Effector memory CD8-positive, alpha-beta T cell (primary cell): ENCODE data around the gene ZNF239.
A peak's percentile ranks its signal among the peaks of the same experiment; 100 is the strongest.
"Not testable (repeated sequence)": the region's sequence is repeated elsewhere in the genome, so short reads cannot be mapped to it uniquely, and the experiment has no call there.

Source experiments
- ATAC-seq: fragments of 150-1000 bp; cut with Tn5 transposase; replicated peaks from 2 replicates; pipeline ENCODE4 v1.10.0; 2021; ENCODE audit warnings: mild to moderate bottlenecking, moderate library complexity
- DNase-seq, 3 experiments: peaks; one replicate each; pipeline ENCODE4 v3.0.0; 2021
- H3K27ac Mint-ChIP-seq, 2 donors: one replicate each; pipeline ENCODE4 v1.8.0; 2022; ENCODE audit warnings: mild to moderate bottlenecking in 2 of 2, mixed read lengths in 2 of 2, moderate library complexity in 2 of 2
- H3K27me3 Mint-ChIP-seq, 2 donors: one replicate each; pipeline ENCODE4 v1.8.0; 2022; ENCODE audit warnings: mixed read lengths in 2 of 2
- H3K36me3 Mint-ChIP-seq: one replicate; pipeline ENCODE4 v1.8.0; 2022; ENCODE audit warnings: mild to moderate bottlenecking, moderate library complexity, mixed read lengths; ENCODE audit not compliant: insufficient read depth
- H3K4me1 Mint-ChIP-seq, 2 donors: one replicate each; pipeline ENCODE4 v1.8.0; 2022; ENCODE audit warnings: low read depth in 2 of 2, mixed read lengths in 2 of 2
- H3K4me3 Mint-ChIP-seq, 2 donors: one replicate each; pipeline ENCODE4 v1.8.0; 2022; ENCODE audit warnings: mild to moderate bottlenecking in 2 of 2, mixed read lengths in 2 of 2, moderate library complexity in 2 of 2
- H3K9me3 Mint-ChIP-seq, 2 donors: one replicate each; pipeline ENCODE4 v1.8.0; 2022; ENCODE audit warnings: mixed read lengths in 2 of 2

ZNF239 gene

GRCh38 chr10:43596546-43596945 is 22.1 kb upstream of the ZNF239 start:
- DNase-seq (no peak), ATAC-seq (no peak)
- H3K36me3 Mint-ChIP-seq, result peaks cover 5% of the 10 kb centered on the region
- peak overlapping the region; percentile 62 to 88 for H3K27ac Mint-ChIP-seq
- H3K27me3 Mint-ChIP-seq, result no peaks in the 10 kb centered on the region
- H3K4me1 Mint-ChIP-seq, result peaks cover 24 to 40% of the 10 kb centered on the region in 2 donors
- H3K4me3 Mint-ChIP-seq, result peak overlapping the region; percentile 69 to 85
- peaks cover 0 to 3% of the 10 kb centered on the region in 2 donors for H3K9me3 Mint-ChIP-seq

GRCh38 chr10:43595739-43596298 is 21.4 kb upstream of the ZNF239 start:
- peak overlapping the region; percentile 69 to 85 for H3K4me3 Mint-ChIP-seq
- H3K36me3 Mint-ChIP-seq, result peaks cover 5% of the 10 kb centered on the region
- peak overlapping the region; percentile 62 to 88 for H3K27ac Mint-ChIP-seq
- peak in 1 of 3 experiments; percentile 17 for DNase-seq
- ATAC-seq, result peak; percentile 75
- H3K27me3 Mint-ChIP-seq, result no peaks in the 10 kb centered on the region
- H3K9me3 Mint-ChIP-seq, result peaks cover 0 to 3% of the 10 kb centered on the region in 2 donors
- peaks cover 24 to 40% of the 10 kb centered on the region in 2 donors for H3K4me1 Mint-ChIP-seq

GRCh38 chr10:43594944-43595589 is 20.7 kb upstream of the ZNF239 start:
- peak in 2 of 3 experiments; percentile 14 to 20 for DNase-seq
- peak overlapping the region; percentile 62 to 88 for H3K27ac Mint-ChIP-seq
- peaks cover 5% of the 10 kb centered on the region for H3K36me3 Mint-ChIP-seq

DNA sequence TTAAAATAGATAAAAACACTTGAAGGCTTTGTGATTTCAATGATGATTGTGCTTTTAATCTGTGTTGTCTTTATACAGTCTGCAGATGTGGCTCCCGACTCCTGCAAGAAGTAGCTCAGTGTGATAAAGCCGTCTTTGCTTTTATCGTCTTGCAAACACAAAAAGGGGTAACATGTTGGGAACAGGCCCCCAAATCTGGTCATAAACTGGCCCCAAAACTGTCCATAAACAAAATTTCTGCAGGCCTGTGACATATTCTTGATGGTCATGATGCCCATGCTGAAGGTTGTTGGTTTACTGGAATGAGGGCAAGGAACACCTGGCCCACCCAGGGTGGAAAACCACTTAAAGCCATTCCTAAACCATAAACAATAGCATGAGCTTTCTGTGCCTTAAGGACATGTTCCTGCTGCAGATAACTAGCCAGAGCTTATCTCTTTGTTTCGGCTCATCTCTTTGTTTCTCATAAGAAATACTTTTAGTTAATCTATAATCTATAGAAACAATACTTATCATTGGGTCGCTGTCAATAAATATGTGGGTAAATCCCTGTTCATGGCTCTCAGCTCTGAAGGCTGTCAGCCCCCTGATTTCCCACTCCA is 17.0 kb upstream of the ZNF239 start:
- ATAC-seq, result no peak
- peaks cover 6% of the 10 kb centered on the region in 2 donors for H3K27me3 Mint-ChIP-seq

More at GRCh38 chr10:43594944-43595589, 20.7 kb upstream of the ZNF239 start:
- Mint-ChIP-seq H3K4me3 (peak overlapping the region; percentile 69 to 85), H3K4me1 (peaks cover 24 to 40% of the 10 kb centered on the region in 2 donors), H3K27me3 (peaks cover 2% of the 10 kb centered on the region in 2 donors), H3K9me3 (peaks cover 0 to 6% of the 10 kb centered on the region in 2 donors)
- peak; percentile 78 for ATAC-seq

DNA sequence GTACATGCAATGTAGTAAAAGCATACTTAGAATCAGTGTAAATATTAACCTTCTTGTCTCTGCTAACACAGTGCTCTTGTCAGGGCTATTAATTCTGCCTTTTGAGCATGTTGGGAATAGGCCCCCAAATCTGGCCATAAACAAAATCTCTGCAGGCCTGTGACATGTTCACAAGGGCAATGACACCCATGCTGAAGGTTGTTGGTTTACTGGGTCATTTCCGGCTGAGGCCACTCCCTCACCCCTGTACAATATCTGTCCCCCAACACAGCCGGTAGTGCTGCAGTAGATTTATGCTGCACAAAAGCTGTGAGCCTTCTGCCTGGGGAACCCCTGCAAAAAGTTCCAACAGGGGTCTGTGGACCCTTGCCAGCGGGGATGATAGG is 12.3 kb upstream of the ZNF239 start:
- H3K27me3 Mint-ChIP-seq, result not testable (repeated sequence)
- H3K27ac Mint-ChIP-seq, result peak overlapping the region in 1 of 2 donors; percentile 9

More for the DNA sequence above, 17.0 kb upstream of the ZNF239 start:
- Mint-ChIP-seq H3K27ac (no peak overlapping the region), H3K9me3 (peaks cover 0 to 6% of the 10 kb centered on the region in 2 donors), H3K36me3 (peaks cover 5% of the 10 kb centered on the region), H3K4me3 (no peak overlapping the region), H3K4me1 (peaks cover 25 to 31% of the 10 kb centered on the region in 2 donors)
- no peak for DNase-seq

DNA sequence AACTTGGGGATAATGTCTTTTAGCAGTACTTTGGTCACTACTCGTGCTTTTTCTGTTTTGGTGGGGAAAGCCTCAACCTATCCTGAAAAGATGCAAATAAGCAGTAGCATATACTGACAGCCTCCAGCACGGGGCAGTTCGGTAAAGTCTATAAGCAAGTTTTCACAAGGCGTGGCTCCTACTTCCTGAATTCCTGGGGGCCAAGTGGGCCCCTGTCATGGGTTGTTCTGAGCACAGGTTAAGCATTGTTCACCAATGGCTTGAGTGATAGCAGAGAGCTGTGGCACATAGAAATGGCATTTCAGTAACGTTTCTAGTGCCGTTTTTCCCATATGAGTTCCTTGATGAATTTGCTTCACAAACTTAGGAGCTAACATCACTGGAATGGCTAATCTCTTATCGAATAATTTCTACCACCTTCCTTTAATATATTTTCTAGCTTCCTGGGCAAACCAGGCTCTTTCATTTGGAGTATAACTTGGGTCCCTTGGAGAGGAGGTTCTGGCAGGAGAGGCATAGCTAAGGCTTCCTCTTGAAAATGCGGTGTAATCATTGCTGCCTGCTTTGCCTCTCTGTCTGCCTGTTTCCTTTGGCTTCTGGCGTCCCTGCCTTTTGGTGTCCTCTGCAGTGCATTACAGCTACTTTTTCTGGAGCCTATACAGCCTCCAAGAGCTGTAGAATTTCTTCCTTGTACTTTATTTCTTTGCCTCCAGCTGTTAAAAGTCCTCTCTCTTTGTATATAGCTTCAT is 11.7 kb upstream of the ZNF239 start:
- DNase-seq, result no peak
- H3K36me3 Mint-ChIP-seq, result no peaks in the 10 kb centered on the region
- H3K4me1 Mint-ChIP-seq, result peaks cover 4 to 6% of the 10 kb centered on the region in 2 donors
- no peak for ATAC-seq
- no peak overlapping the region for H3K4me3 Mint-ChIP-seq
- peaks cover 6% of the 10 kb centered on the region in 2 donors for H3K27me3 Mint-ChIP-seq
- H3K9me3 Mint-ChIP-seq, result peaks cover 0 to 2% of the 10 kb centered on the region in 2 donors
- H3K27ac Mint-ChIP-seq, result no peak overlapping the region

More for the DNA sequence above, 12.3 kb upstream of the ZNF239 start:
- DNase-seq, H3K9me3 Mint-ChIP-seq, H3K4me1 Mint-ChIP-seq, H3K4me3 Mint-ChIP-seq, H3K36me3 Mint-ChIP-seq: not testable (repeated sequence)
- ATAC-seq, result peak; percentile 31

- ATAC-seq, result no peak
- H3K27me3 Mint-ChIP-seq, result peaks cover 4% of the 10 kb centered on the region in 2 donors
Observed at GRCh38 chr10:43585046-43585445, 10.6 kb upstream of the ZNF239 start.

GRCh38 chr10:43584051-43584450 is 9.6 kb upstream of the ZNF239 start:
- Mint-ChIP-seq H3K4me1 (peaks cover 4 to 6% of the 10 kb centered on the region in 2 donors), H3K27ac (no peak overlapping the region), H3K27me3 (no peaks in the 10 kb centered on the region), H3K36me3 (no peaks in the 10 kb centered on the region), H3K9me3 (no peaks in the 10 kb centered on the region), H3K4me3 (no peak overlapping the region)
- no peak for ATAC-seq
- no peak for DNase-seq

More at GRCh38 chr10:43585046-43585445, 10.6 kb upstream of the ZNF239 start:
- H3K4me3 Mint-ChIP-seq, result no peak overlapping the region
- H3K4me1 Mint-ChIP-seq, result peaks cover 4 to 6% of the 10 kb centered on the region in 2 donors
- no peaks in the 10 kb centered on the region for H3K36me3 Mint-ChIP-seq
- no peak overlapping the region for H3K27ac Mint-ChIP-seq
- H3K9me3 Mint-ChIP-seq, result no peaks in the 10 kb centered on the region
- no peak for DNase-seq

DNA sequence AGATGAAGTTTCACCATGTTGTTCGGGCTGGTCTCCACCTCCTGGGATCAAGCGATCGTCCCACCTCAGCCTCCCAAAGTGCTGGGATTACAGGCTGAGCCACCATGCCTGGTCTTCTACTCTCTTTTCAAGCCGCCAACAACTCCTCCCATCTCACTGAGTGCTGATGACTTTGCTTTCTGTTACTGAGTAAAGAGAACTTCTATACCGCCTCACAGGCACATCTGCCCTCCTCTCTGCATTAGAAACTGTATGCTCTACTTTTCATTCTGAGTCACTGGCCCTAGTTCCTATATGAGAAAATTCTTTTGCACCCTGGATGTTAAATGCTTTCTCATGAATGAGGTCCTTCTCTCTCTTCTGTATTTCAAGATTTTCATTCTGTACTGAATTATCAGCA is 2.2 kb upstream of the ZNF239 start:
- DNase-seq (no peak), ATAC-seq (no peak)
- Mint-ChIP-seq H3K36me3 (peaks cover 19% of the 10 kb centered on the region), H3K27ac (peak overlapping the region; percentile 79 to 96), H3K9me3 (peaks cover 4 to 16% of the 10 kb centered on the region in 2 donors), H3K4me1 (peaks cover 25 to 26% of the 10 kb centered on the region in 2 donors), H3K4me3 (peak overlapping the region; percentile 89), H3K27me3 (no peaks in the 10 kb centered on the region)

DNA sequence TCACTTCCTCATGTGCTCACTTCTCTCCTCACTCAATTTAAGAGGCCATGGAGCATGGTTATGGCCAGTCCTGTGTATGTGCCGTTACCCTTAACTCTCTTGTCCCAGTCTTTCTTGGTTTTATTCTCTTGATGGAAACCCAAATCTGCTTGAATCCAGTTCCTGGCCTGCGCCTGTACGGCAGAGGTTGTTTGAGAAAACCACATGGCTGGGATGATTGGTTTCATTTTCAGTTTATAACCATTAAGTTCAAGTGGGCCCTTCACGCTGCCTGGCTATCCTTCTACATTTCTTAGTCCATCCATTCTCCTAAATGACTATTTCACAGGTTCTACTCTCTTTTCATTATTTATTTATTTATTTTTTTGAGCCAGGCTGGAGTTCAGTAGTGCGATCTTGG is 1.6 kb upstream of the ZNF239 start:
- no peaks in the 10 kb centered on the region for H3K27me3 Mint-ChIP-seq
- H3K27ac Mint-ChIP-seq, result peak overlapping the region; percentile 79 to 96
- DNase-seq, result peak in 1 of 3 experiments; percentile 25
- H3K4me3 Mint-ChIP-seq, result peak overlapping the region; percentile 89
- peaks cover 4 to 16% of the 10 kb centered on the region in 2 donors for H3K9me3 Mint-ChIP-seq
- H3K4me1 Mint-ChIP-seq, result peaks cover 27 to 30% of the 10 kb centered on the region in 2 donors
- peaks cover 19% of the 10 kb centered on the region for H3K36me3 Mint-ChIP-seq
- no peak for ATAC-seq

- peak overlapping the region; percentile 89 for H3K4me3 Mint-ChIP-seq
- ATAC-seq (no peak), DNase-seq (no peak)
- peaks cover 31% of the 10 kb centered on the region in 2 donors for H3K4me1 Mint-ChIP-seq
- H3K9me3 Mint-ChIP-seq, result peaks cover 4 to 16% of the 10 kb centered on the region in 2 donors
- H3K27me3 Mint-ChIP-seq, result no peaks in the 10 kb centered on the region
- peak overlapping the region; percentile 91 to 95 for H3K27ac Mint-ChIP-seq
- H3K36me3 Mint-ChIP-seq, result peaks cover 19% of the 10 kb centered on the region
Observed at GRCh38 chr10:43574906-43575305, 490 bp upstream of the ZNF239 start.

DNA sequence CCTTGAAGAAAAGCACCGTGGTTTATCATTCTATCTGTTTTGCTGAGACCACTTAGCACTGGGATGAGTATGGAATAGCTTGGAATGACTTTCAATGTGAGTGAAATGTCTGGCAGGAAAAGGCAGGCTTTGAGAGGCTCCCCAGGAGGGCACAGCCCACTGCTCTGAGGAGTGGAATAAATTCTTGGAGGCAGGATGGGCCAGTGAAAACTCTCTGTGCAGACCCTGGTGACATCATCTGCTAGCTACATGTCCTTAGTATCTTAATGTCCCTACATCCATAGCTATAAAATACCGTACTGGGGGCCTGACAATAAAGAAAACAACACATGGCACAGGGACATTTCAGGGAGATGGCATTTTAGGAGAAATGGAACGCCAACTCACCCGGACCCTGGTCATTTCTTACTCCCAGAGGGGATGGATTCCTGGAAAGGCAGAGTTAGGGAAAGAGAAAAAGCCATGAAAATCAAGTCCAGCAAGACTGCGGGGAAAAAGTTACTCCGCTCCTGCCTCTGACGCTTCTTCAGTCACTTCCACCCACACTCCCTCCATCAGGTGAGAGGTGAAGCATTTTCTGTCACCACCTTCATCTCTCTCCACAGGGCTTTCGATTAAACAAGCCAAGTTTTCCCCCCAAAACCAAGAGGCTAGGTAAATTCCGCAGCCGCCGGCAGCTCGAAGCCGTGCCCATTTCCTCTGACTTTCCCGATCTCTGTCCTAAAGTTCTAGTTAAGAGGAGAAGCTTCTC is 991 bp downstream of the ZNF239 start:
- peak overlapping the region; percentile 33 to 95 for H3K27ac Mint-ChIP-seq
- peak in 1 of 3 experiments; percentile 15 for DNase-seq
- H3K9me3 Mint-ChIP-seq, result peaks cover 4 to 16% of the 10 kb centered on the region in 2 donors
- peaks cover 19% of the 10 kb centered on the region for H3K36me3 Mint-ChIP-seq
- ATAC-seq, result no peak
- peaks cover 31% of the 10 kb centered on the region in 2 donors for H3K4me1 Mint-ChIP-seq
- no peaks in the 10 kb centered on the region for H3K27me3 Mint-ChIP-seq
- peak overlapping the region in 1 of 2 donors; percentile 7 for H3K4me3 Mint-ChIP-seq
